OCI-LY3 (cell line): Measurements from ENCODE around the gene WDR37.

Source experiments
- H2AFZ ChIP-seq: fragments of 200-600, 300-600 bp; shearing (Covaris generic); 2 replicates; pipeline ENCODE4 v1.6.0; 2014; ENCODE audit warnings: antibody characterized with exemption, low read depth, low read length
- H3K27ac ChIP-seq: fragments of 200-600, 300-600 bp; sonication (generic); 2 replicates; pipeline ENCODE4 v1.5.1; 2014; ENCODE audit warnings: mild to moderate bottlenecking, low read length, moderate library complexity, mixed read lengths
- H3K27me3 ChIP-seq: fragments of 200-600, 300-600 bp; sonication (generic); 2 replicates; pipeline ENCODE4 v1.6.1; 2014; ENCODE audit warnings: low read depth, low read length, mixed read lengths
- H3K36me3 ChIP-seq: fragments of 200-600, 300-600 bp; sonication (generic); replicated peaks from 2 replicates; pipeline ENCODE3; 2014; ENCODE audit warnings: low read depth, low read length, mixed read lengths
- H3K4me1 ChIP-seq: fragments of 300-600, 200-600 bp; sonication (generic); 2 replicates; pipeline ENCODE4 v1.6.1; 2014; ENCODE audit warnings: low read length, mixed read lengths
- H3K4me2 ChIP-seq: fragments of 200-600, 300-600 bp; sonication (generic); 2 replicates; pipeline ENCODE4 v1.6.1; 2014; ENCODE audit warnings: low read length, mixed read lengths
- H3K4me3 ChIP-seq: fragments of 300-600, 200-600 bp; sonication (generic); 2 replicates; pipeline ENCODE4 v1.5.1; 2014; ENCODE audit warnings: antibody characterized with exemption, mild to moderate bottlenecking, low read length, moderate library complexity
- H3K79me2 ChIP-seq: fragments of 300-600, 200-600 bp; shearing (Covaris generic); 2 replicates; pipeline ENCODE4 v1.6.1; 2014; ENCODE audit warnings: mild to moderate bottlenecking, low read length, mixed read lengths
- H3K9ac ChIP-seq: fragments of 300-600, 200-600 bp; shearing (Covaris generic); 2 replicates; pipeline ENCODE4 v1.6.0; 2014; ENCODE audit warnings: mild to moderate bottlenecking, low read length, moderate library complexity
- H3K9me3 ChIP-seq: fragments of 200-600, 300-600 bp; shearing (Covaris generic); 2 replicates; pipeline ENCODE4 v1.6.1; 2014; ENCODE audit warnings: low read length, mixed read lengths; ENCODE audit not compliant: insufficient read depth
- H4K20me1 ChIP-seq: fragments of 200-600, 300-600 bp; sonication (generic); 2 replicates; pipeline ENCODE4 v1.6.1; 2016; ENCODE audit warnings: low read length, mixed read lengths; ENCODE audit not compliant: insufficient read depth
- CTCF ChIP-seq: fragments of 200-600, 300-600 bp; sonication (generic); IDR thresholded peaks from 2 replicates; pipeline ENCODE4 v1.5.1; 2014; ENCODE audit warnings: antibody characterized with exemption, low read length, low read depth
- EZH2phosphoT487 ChIP-seq: fragments of 200-600 bp; shearing (Covaris generic); IDR thresholded peaks from 2 replicates; pipeline ENCODE4 v1.6.1; 2018; ENCODE audit warnings: antibody characterized with exemption, mixed run types, low read depth

WDR37 gene

GRCh38 chr10:1101946-1102345, 45.8 kb downstream of the WDR37 start:
- H4K20me1 ChIP-seq: no peaks in the 10 kb centered on the region
- H3K27ac ChIP-seq: no peak overlapping the region
- no peaks in the 10 kb centered on the region for H3K36me3 ChIP-seq
- no peak overlapping the region for H3K4me3 ChIP-seq
- no peak for TF ChIP-seq EZH2phosphoT487
- H3K9ac ChIP-seq: no peak overlapping the region
- H2AFZ ChIP-seq: no peak overlapping the region
- H3K79me2 ChIP-seq: no peaks in the 10 kb centered on the region
- H3K4me1 ChIP-seq: no peaks in the 10 kb centered on the region
- no peak overlapping the region for H3K4me2 ChIP-seq
- H3K9me3 ChIP-seq: no peaks in the 10 kb centered on the region
- no peaks in the 10 kb centered on the region for H3K27me3 ChIP-seq

GRCh38 chr10:1102416-1102815, 46.2 kb downstream of the WDR37 start:
- H3K27me3 ChIP-seq: no peaks in the 10 kb centered on the region
- no peaks in the 10 kb centered on the region for H3K36me3 ChIP-seq
- H3K27ac ChIP-seq: no peak overlapping the region
- H4K20me1 ChIP-seq: no peaks in the 10 kb centered on the region
- TF ChIP-seq CTCF: no peak
- TF ChIP-seq EZH2phosphoT487: no peak
- no peak overlapping the region for H3K4me2 ChIP-seq
- H3K9ac ChIP-seq: no peak overlapping the region
- no peaks in the 10 kb centered on the region for H3K4me1 ChIP-seq
- H3K9me3 ChIP-seq: no peaks in the 10 kb centered on the region
- no peak overlapping the region for H2AFZ ChIP-seq
- H3K4me3 ChIP-seq: no peak overlapping the region
- H3K79me2 ChIP-seq: no peaks in the 10 kb centered on the region

- no peak overlapping the region for H3K4me3 ChIP-seq
- H3K36me3 ChIP-seq: no peaks in the 10 kb centered on the region
- H3K9ac ChIP-seq: no peak overlapping the region
- H3K4me1 ChIP-seq: no peaks in the 10 kb centered on the region
- no peaks in the 10 kb centered on the region for H3K27me3 ChIP-seq
- H3K79me2 ChIP-seq: no peaks in the 10 kb centered on the region
- no peaks in the 10 kb centered on the region for H3K9me3 ChIP-seq
- no peak for TF ChIP-seq EZH2phosphoT487
- TF ChIP-seq CTCF: no peak
- H2AFZ ChIP-seq: no peak overlapping the region
- no peaks in the 10 kb centered on the region for H4K20me1 ChIP-seq
- H3K27ac ChIP-seq: no peak overlapping the region
- no peak overlapping the region for H3K4me2 ChIP-seq
Observed at GRCh38 chr10:1102831-1103230, 46.6 kb downstream of the WDR37 start.

GRCh38 chr10:1103551-1103950, 47.4 kb downstream of the WDR37 start:
- H3K36me3 ChIP-seq: peaks cover under 1% of the 10 kb centered on the region
- H3K79me2 ChIP-seq: no peaks in the 10 kb centered on the region
- H3K4me1 ChIP-seq: no peaks in the 10 kb centered on the region
- H3K9ac ChIP-seq: no peak overlapping the region
- H3K4me3 ChIP-seq: no peak overlapping the region
- H3K27ac ChIP-seq: no peak overlapping the region
- no peaks in the 10 kb centered on the region for H4K20me1 ChIP-seq
- no peak overlapping the region for H3K4me2 ChIP-seq
- no peak for TF ChIP-seq EZH2phosphoT487
- no peak for TF ChIP-seq CTCF
- H2AFZ ChIP-seq: no peak overlapping the region
- no peaks in the 10 kb centered on the region for H3K9me3 ChIP-seq
- H3K27me3 ChIP-seq: no peaks in the 10 kb centered on the region

GRCh38 chr10:1104971-1105370, 48.8 kb downstream of the WDR37 start:
- TF ChIP-seq EZH2phosphoT487: no peak
- TF ChIP-seq CTCF: no peak
- H3K9ac ChIP-seq: no peak overlapping the region
- no peaks in the 10 kb centered on the region for H3K79me2 ChIP-seq
- peaks cover 4% of the 10 kb centered on the region; the same call in 1 of the 2 replicates for H3K4me1 ChIP-seq
- H3K4me3 ChIP-seq: no peak overlapping the region
- no peaks in the 10 kb centered on the region for H3K27me3 ChIP-seq
- H3K36me3 ChIP-seq: peaks cover 5% of the 10 kb centered on the region
- H3K4me2 ChIP-seq: no peak overlapping the region
- no peak overlapping the region for H3K27ac ChIP-seq
- H2AFZ ChIP-seq: no peak overlapping the region
- no peaks in the 10 kb centered on the region for H4K20me1 ChIP-seq
- H3K9me3 ChIP-seq: no peaks in the 10 kb centered on the region
